Loucy (cell line): ENCODE results near the gene RUVBL2.

ENCODE experiments used
- CTCF ChIP-seq: fragments of 200-600 bp; sonication (generic); conservative IDR thresholded peaks from 2 replicates; pipeline ENCODE4 v1.5.1; 2014; ENCODE audit warnings: mild to moderate bottlenecking, antibody characterized with exemption, low read length
- EZH2phosphoT487 ChIP-seq: fragments of 200-600 bp; IDR thresholded peaks from 2 replicates; pipeline ENCODE4 v1.6.1; 2018; ENCODE audit warnings: antibody characterized with exemption, mild to moderate bottlenecking, moderate library complexity, borderline replicate concordance

DNA sequence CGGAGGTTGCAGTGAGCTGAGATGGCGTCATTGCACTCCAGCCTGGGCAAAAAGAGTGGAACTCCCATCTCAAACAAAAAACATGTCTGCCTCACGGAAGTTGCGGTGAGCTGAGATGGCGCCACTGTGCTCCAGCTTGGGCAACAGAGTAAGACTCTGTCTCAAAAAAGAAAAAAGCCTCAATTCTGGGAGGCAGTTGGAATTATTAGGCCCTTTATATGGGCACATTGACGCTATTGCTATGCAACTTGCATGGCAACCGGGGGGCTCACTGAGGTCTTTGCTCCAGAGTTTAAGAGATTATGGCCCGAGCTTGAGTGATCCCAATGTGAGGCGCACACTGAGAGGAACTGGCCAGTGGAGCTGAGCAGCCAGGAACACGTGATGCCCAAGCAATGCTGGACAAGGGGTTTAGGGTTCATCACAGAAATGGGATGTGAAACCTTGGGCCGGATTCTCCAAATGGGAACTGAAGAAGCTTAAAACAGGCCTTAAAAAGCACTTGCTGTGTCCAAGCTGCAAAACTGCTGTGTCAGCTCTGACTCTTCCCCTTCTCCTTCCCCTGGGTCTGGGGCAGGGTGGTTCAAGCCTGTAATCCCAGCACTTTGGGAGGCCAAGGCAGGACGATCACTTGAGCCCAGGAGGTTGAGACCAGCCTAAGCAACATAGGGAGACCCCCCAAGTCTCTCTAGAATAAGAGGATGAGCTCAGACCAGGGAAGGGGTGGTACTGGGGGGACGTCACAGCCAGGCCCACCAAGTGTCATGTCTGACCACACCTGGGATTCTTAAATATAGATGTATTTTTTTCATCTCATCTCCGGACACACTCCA, 26.1 kb upstream of the RUVBL2 start:
- TF ChIP-seq EZH2phosphoT487 (no peak), CTCF (no peak)
